ENCODE data around the gene G6PC3. TPM values are rescaled to one million over a fixed set of nuclear protein-coding genes. Genes with fewer than 3 reads are reported as not detected.
"Not testable (repeated sequence)": the region's sequence is repeated elsewhere in the genome, so short reads cannot be mapped to it uniquely, and the experiment has no call there.

Gene G6PC3
- total RNA-seq, 4 donors from 2014 or later = 10.9 to 14.8 (median 12.1) TPM

DNA sequence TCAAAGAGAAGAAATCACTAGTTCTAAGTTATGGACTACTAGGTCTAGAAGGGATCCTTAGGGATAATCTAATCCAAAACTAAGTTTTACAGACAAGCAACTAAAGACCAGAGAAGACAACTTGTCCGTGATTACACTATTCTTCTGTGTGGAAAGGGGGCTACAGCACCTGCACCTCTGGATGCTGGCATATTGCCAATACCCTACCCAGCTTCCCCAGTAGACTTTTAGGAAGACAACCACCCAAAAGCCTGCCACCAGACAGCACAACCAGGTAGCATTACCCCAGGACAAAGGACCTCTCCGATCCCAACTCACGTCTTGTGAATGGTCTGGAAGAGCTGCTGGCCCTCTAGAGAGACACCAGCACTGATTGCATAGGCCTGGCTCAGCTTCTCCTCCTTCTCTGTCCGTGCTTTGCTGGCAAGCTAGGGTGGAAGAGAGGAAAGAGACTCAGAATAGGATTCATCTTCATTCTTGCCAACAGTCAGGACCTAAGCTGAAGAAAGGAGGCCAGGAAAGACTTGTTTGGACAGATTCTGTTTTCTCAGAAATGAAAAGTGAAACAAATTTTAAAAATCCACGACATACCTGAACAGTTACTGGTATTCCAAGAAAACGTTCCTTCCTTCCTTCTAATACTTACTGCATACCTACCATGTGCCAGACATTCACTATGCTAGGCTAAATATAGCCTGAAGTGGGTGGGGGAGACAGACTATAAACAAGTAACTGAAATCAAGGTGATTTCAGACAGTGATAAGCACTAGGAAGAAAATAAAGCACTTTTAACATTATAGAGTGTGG, 30.5 kb upstream of the G6PC3 start:
- TF ChIP-seq, protein P1, sequence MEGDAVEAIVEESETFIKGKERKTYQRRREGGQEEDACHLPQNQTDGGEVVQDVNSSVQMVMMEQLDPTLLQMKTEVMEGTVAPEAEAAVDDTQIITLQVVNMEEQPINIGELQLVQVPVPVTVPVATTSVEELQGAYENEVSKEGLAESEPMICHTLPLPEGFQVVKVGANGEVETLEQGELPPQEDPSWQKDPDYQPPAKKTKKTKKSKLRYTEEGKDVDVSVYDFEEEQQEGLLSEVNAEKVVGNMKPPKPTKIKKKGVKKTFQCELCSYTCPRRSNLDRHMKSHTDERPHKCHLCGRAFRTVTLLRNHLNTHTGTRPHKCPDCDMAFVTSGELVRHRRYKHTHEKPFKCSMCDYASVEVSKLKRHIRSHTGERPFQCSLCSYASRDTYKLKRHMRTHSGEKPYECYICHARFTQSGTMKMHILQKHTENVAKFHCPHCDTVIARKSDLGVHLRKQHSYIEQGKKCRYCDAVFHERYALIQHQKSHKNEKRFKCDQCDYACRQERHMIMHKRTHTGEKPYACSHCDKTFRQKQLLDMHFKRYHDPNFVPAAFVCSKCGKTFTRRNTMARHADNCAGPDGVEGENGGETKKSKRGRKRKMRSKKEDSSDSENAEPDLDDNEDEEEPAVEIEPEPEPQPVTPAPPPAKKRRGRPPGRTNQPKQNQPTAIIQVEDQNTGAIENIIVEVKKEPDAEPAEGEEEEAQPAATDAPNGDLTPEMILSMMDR (IDR thresholded peaks at IDR 0.05) = no peak
- no peak for TF ChIP-seq POLR2A (IDR thresholded peaks at IDR 0.05)
- H3K4me3 ChIP-seq (ENCODE audit: low read depth, poor library complexity, severe bottlenecking) = no peak overlapping the region
- no peak for DNase-seq (ENCODE audit: low spot score in 2 of 2)
- intact Hi-C loops (cut with DNase I; ENCODE audit: low total_unique reads) = loop anchor here (5.0 kb wide), 1 partner anchor 98 kb away; the partner anchor contains the start of gene PPY
- 41 to 51% methylated on average over 6 of the region's 6 CpGs for WGBS, 2 donors

DNA sequence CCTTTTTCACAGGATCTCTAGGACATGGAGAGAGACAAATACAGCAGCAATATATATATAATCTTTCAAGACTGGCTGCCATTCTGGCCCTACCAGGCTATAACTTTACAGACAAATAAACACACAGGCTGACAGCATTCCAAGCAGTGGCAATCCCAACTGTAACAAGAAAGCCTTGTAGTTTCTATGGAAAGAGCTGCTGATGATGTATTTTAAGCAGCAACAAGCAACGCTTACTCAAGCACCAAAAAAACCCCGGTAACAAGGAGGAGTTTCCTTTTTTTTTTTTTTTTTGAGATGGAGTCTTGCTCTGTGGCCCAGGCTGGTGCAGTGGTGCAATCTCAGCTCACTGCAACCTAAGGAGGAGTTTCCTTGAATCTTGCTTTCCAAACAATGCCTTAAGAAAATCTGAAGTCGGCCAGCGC, 27.3 kb upstream of the G6PC3 start:
- no peak overlapping the region for H3K4me3 ChIP-seq (ENCODE audit: low read depth, poor library complexity, severe bottlenecking)
- intact Hi-C loops (cut with DNase I; ENCODE audit: low total_unique reads) = loop anchor here (5.0 kb wide), 1 partner anchor 101 kb away; the partner anchor contains the start of gene PPY
- TF ChIP-seq POLR2A (IDR thresholded peaks at IDR 0.05) = no peak
- TF ChIP-seq, protein P1 (IDR thresholded peaks at IDR 0.05) = no peak
- 44 to 49% methylated on average over 4 of the region's 4 CpGs for whole genome bisulfite sequencing, 2 donors
- no peak for DNase-seq (ENCODE audit: low spot score in 2 of 2)

GRCh38 chr17:44044071-44044470, 26.5 kb upstream of the G6PC3 start:
- TF ChIP-seq, protein P1 (IDR thresholded peaks at IDR 0.05) = no peak
- no peak for TF ChIP-seq POLR2A (IDR thresholded peaks at IDR 0.05)

DNA sequence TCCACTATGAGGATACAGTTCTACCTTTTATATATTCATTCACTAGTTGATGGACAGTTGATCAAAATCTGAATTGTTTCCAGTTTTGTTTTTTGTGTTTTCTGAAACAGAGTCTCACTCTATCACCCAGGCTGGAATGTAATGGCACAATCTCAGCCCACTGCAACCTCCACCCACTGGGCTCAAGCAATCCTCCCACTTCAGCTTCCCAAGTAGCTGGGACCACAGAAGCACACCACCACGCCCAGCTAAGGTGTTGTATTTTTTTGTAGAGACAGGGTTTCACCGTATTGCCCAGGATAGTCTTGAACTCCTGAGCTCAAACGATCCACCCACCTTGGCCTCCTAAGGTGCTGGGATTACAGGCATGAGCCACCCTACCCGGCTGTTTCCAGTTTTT, 25.0 kb upstream of the G6PC3 start:
- no peak for DNase-seq (ENCODE audit: low spot score in 2 of 2)
- WGBS, 2 donors = 84 to 86% methylated on average over 4 of the region's 4 CpGs
- no peak overlapping the region for H3K4me3 ChIP-seq (ENCODE audit: low read depth, poor library complexity, severe bottlenecking)
- intact Hi-C loops (cut with DNase I; ENCODE audit: low total_unique reads) = no loop called here
- TF ChIP-seq POLR2A (IDR thresholded peaks at IDR 0.05) = no peak
- TF ChIP-seq, protein P1 (IDR thresholded peaks at IDR 0.05) = no peak

More at GRCh38 chr17:44044071-44044470, 26.5 kb upstream of the G6PC3 start:
- DNase-seq (ENCODE audit: low spot score in 2 of 2) = no peak
- intact Hi-C loops (cut with DNase I; ENCODE audit: low total_unique reads) = loop anchor here (5.0 kb wide), 1 partner anchor 102 kb away; the partner anchor contains the start of gene PPY
- H3K4me3 ChIP-seq (ENCODE audit: low read depth, poor library complexity, severe bottlenecking) = no peak overlapping the region
- 38 to 60% methylated on average over 1 of the region's 1 CpG for WGBS, 2 donors

- intact Hi-C loops (cut with DNase I; ENCODE audit: low total_unique reads); DNase-seq (ENCODE audit: low spot score in 2 of 2); H3K4me3 ChIP-seq (ENCODE audit: low read depth, poor library complexity, severe bottlenecking): not testable (repeated sequence)
- WGBS, 2 donors = 96 to 98% methylated on average over 7 of the region's 7 CpGs
Observed at GRCh38 chr17:44046893-44047292, 23.6 kb upstream of the G6PC3 start.

DNA sequence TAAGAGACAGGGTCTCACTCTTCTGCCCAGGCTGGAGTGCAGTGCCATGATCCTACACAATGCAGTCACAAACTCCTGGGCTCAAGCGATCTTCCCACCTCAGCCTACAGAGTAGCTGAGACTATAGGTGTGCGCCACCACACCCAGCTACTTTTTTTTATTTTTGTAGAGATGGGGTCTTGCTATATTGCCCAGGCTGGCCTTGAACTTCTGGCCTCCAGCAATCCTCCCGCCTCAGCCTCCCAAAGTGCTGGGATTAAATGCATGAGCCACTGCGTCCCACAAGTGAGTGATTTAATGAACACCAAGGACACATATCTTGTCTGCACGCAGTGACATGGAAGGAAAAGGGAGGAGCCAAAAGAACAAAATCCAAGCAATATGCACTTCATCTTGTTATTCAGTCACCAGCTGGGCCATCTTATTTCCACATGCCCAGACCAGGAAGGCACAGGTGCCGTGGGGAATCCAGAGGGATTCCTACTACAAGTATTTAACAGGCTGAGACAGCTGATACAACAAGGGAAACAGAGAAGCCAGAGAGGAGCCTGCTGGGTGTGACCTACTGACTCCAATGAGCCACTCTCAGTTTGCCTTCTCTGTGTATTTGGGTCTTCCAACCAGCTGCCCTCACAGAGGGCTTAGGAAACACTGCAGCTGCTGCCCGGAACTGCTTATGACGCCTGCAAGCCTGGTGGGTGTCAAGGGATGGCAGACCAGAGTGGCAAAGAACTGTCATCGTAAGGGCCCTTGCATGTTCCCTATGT, 21.1 kb upstream of the G6PC3 start:
- TF ChIP-seq, protein P1 (IDR thresholded peaks at IDR 0.05) = no peak
- no peak for TF ChIP-seq POLR2A (IDR thresholded peaks at IDR 0.05)
- 92% methylated on average over 9 of the region's 9 CpGs for WGBS, 2 donors
- H3K4me3 ChIP-seq (ENCODE audit: low read depth, poor library complexity, severe bottlenecking) = no peak overlapping the region
- intact Hi-C loops (cut with DNase I; ENCODE audit: low total_unique reads) = no loop called here
- DNase-seq (ENCODE audit: low spot score in 2 of 2) = no peak

Measured in lower leg skin (tissue), 4 donors.